IMR-90 (cell line): ENCODE results near the gene ZNF74.

Experiments used
- BHLHE40 ChIP-seq: fragments of 150-350 bp; IDR thresholded peaks from 2 replicates; pipeline ENCODE4 v1.6.1; 2016; ENCODE audit warnings: mild to moderate bottlenecking, low read depth, low read length
- CEBPB ChIP-seq: IDR thresholded peaks from 2 replicates; pipeline ENCODE4 v1.6.1; 2012; ENCODE audit warnings: low read depth, low read length, improper control_type of control experiment
- CHD1 ChIP-seq: IDR thresholded peaks from 2 replicates; pipeline ENCODE4 v1.6.1; 2012; ENCODE audit warnings: low read depth, low read length, improper control_type of control experiment
- CTCF ChIP-seq: conservative IDR thresholded peaks from 2 replicates; pipeline ENCODE4 v1.5.1; 2012; ENCODE audit warnings: mild to moderate bottlenecking, low read depth, low read length, improper control_type of control experiment
- ELK1 ChIP-seq: fragments of 150-350 bp; IDR thresholded peaks from 2 replicates; pipeline ENCODE4 v1.6.1; 2016; ENCODE audit warnings: low read depth, mild to moderate bottlenecking, low read length, moderate library complexity, borderline replicate concordance
- FOS ChIP-seq: fragments of 150-350 bp; IDR thresholded peaks from 2 replicates; pipeline ENCODE4 v1.6.1; 2016; ENCODE audit warnings: low read depth, low read length
- MAFK ChIP-seq: IDR thresholded peaks from 2 replicates; pipeline ENCODE4 v1.6.1; 2012; ENCODE audit warnings: low read depth, low read length, improper control_type of control experiment
- MAZ ChIP-seq: IDR thresholded peaks from 2 replicates; pipeline ENCODE4 v1.6.1; 2012; ENCODE audit warnings: low read depth, mild to moderate bottlenecking, low read length, improper control_type of control experiment, moderate library complexity, borderline replicate concordance
- NFE2L2 ChIP-seq: fragments of 150-350 bp; IDR thresholded peaks from 2 replicates; pipeline ENCODE4 v1.6.1; 2016; ENCODE audit warnings: low read depth, mild to moderate bottlenecking, low read length
- POLR2A ChIP-seq: IDR thresholded peaks from 2 replicates; pipeline ENCODE4 v1.6.1; 2012; ENCODE audit warnings: mild to moderate bottlenecking, low read depth, low read length
- RFX5 ChIP-seq: IDR thresholded peaks from 2 replicates; pipeline ENCODE4 v1.8.0; 2012; ENCODE audit warnings: low read depth, mild to moderate bottlenecking, low read length, moderate library complexity
- SMC3 ChIP-seq: fragments of 150-350 bp; IDR thresholded peaks from 2 replicates; pipeline ENCODE4 v1.6.1; 2016; ENCODE audit warnings: low read depth, mild to moderate bottlenecking, antibody characterized with exemption, low read length, moderate library complexity

GRCh38 chr22:20424932-20425565 is 31.1 kb downstream of the ZNF74 start:
- TF ChIP-seq POLR2A (no peak), ELK1 (no peak), RFX5 (no peak), BHLHE40 (no peak), CTCF (no peak), SMC3 (no peak), MAFK (no peak), CEBPB (no peak), FOS (no peak), MAZ (no peak), NFE2L2 (no peak), CHD1 (no peak)
